Body of pancreas (tissue), 4 donors: ENCODE measurements around the gene NUP210. TPM values are rescaled to one million over a fixed set of nuclear protein-coding genes. Genes with fewer than 3 reads are reported as not detected.

Source experiments
- ATAC-seq: fragments of 150-250 bp; one replicate; pipeline ENCODE4 v1.9.1; 2016
- DNase-seq, 4 donors: peaks; one replicate each; pipeline ENCODE4 v3.0.0-alpha.2; 2019
- H3K27ac ChIP-seq, 4 donors: fragments of 200-600 bp; sonication (generic); 1 replicate in 3 of 4; 2 replicates in 1 of 4; pipeline versions ENCODE4 v1.5.1 to v1.6.1; 2016 to 2019; ENCODE audit warnings: mild to moderate bottlenecking in 1 of 4, mixed read lengths in 1 of 4, moderate library complexity in 1 of 4
- H3K27me3 ChIP-seq, 2 donors: fragments of 200-600 bp; sonication (generic); one replicate each; pipeline ENCODE4 v1.6.0; 2016; ENCODE audit warnings: mild to moderate bottlenecking in 1 of 2
- H3K36me3 ChIP-seq, 2 donors: fragments of 200-600 bp; sonication (generic); replicated peaks in 1 of 2; 2 replicates each; pipeline ENCODE4 v1.5.1; 2016; ENCODE audit warnings: low read depth in 2 of 2; ENCODE audit not compliant: insufficient read depth in 1 of 2
- H3K4me1 ChIP-seq: fragments of 200-600 bp; sonication (generic); one replicate; pipeline ENCODE4 v1.6.0; 2016
- H3K4me3 ChIP-seq, 2 donors: fragments of 200-600 bp; sonication (generic); 1 replicate in 1 of 2; 2 replicates in 1 of 2; pipeline ENCODE4 v1.5.1; 2016 to 2019
- H3K9me3 ChIP-seq, 3 donors: fragments of 200-600 bp; sonication (generic); 1 replicate in 2 of 3; 2 replicates in 1 of 3; pipeline ENCODE4 v1.5.1; 2016
- CTCF ChIP-seq, 7 experiments: fragments of 450-650 bp in 4 of 7; fragments of 200-600 bp in 3 of 7; sonication (generic) in 3 of 7; IDR thresholded peaks; one replicate each; pipeline ENCODE4 v1.5.1; 2016 to 2019; ENCODE audit warnings: antibody characterized with exemption in 7 of 7
- POLR2A ChIP-seq, 3 donors: fragments of 450-650 bp; IDR thresholded peaks; one replicate each; pipeline ENCODE4 v1.6.1; 2016; ENCODE audit warnings: antibody characterized with exemption in 3 of 3, mild to moderate bottlenecking in 2 of 3
- whole genome bisulfite sequencing, 2 donors: methylation state at CpG; one replicate each; pipeline ENCODE4 v1.1.5; 2017; 5-methylcytosine and 5-hydroxymethylcytosine counted together
- intact Hi-C: fragments of 100-400 bp; cut with DNase I; formaldehyde crosslinking; loops from one replicate; pipeline ENCODE4 v1.15.1; 2023
- total RNA-seq, 2 donors: library from RNA; depleted of rRNA; stranded (reverse); fragments of >200 nt; gene quantifications; one replicate each; pipeline ENCODE4 v1.1.0, GENCODE V29; 2016

Gene NUP210
- total RNA-seq, 2 donors from 2014 or later: 16.3 to 19.1 TPM

DNA sequence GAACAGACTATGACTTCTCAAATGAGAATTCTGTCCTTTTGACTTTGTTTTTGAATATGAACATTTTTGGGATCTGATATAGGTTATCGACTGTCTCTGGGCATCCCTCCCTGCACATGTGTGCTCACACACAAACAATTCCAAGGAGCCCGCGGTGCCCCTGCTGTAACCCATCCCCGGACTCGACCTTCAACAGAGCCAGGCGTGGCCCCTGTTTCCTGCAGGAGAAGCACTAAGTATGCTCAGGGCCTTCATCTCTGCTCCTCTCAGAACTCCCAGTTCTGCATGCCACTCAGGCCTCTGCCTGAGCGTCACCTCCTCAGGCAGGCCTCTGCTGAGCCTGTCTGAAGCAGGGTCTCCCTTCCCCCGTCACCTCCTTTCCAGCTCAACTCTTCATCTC, 57.6 kb downstream of the NUP210 start:
- intact Hi-C loops: no loop called here
- H3K4me1 ChIP-seq: no peaks in the 10 kb centered on the region
- H3K27ac ChIP-seq: no peak overlapping the region
- H3K36me3 ChIP-seq: peaks cover 0 to 9% of the 10 kb centered on the region in 2 donors
- no peaks in the 10 kb centered on the region for H3K27me3 ChIP-seq
- no peak overlapping the region for H3K4me3 ChIP-seq
- 92 to 100% methylated on average over 8 of the region's 8 CpGs for WGBS, 2 donors
- ATAC-seq: no peak
- no peaks in the 10 kb centered on the region for H3K9me3 ChIP-seq
- no peak for DNase-seq
- TF ChIP-seq POLR2A (IDR thresholded peaks at IDR 0.05) (no peak), CTCF (IDR thresholded peaks at IDR 0.05) (no peak)

DNA sequence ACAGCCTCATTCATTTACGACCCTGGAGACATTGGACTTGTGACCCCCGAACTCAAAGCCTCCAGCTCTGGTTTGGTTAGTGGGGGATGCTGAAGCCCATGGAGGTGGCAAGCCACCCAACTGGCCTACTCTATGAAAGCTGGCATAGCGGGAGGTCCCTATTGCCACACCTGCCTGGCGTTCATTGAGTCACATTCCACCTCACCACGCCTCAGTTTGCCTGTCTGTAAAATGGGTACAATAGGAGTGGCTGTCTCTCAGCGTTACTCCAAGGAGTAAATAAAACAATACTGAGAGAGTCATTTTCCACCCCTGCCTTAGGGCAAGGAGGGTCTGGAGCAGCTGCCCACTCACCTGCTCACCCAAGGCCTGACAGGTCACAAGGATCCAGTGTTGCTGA, 60.2 kb downstream of the NUP210 start:
- DNase-seq (no peak), ATAC-seq (no peak)
- intact Hi-C loops: no loop called here
- 98% methylated on average over 6 of the region's 6 CpGs for WGBS, 2 donors
- no peak for TF ChIP-seq POLR2A (IDR thresholded peaks at IDR 0.05)
- no peak for TF ChIP-seq CTCF (IDR thresholded peaks at IDR 0.05)
- Histone ChIP-seq H3K9me3 (no peaks in the 10 kb centered on the region), H3K27me3 (no peaks in the 10 kb centered on the region), H3K36me3 (peaks cover 0 to 18% of the 10 kb centered on the region in 2 donors), H3K27ac (no peak overlapping the region), H3K4me1 (no peaks in the 10 kb centered on the region), H3K4me3 (no peak overlapping the region)

- WGBS, 2 donors: 86 to 92% methylated on average over 7 of the region's 7 CpGs
- no peaks in the 10 kb centered on the region for H3K4me1 ChIP-seq
- H3K36me3 ChIP-seq: peaks cover 0 to 18% of the 10 kb centered on the region in 2 donors
- H3K27me3 ChIP-seq: no peaks in the 10 kb centered on the region
- no peak for DNase-seq
- intact Hi-C loops: no loop called here
- no peak for ATAC-seq
- no peak for TF ChIP-seq CTCF (IDR thresholded peaks at IDR 0.05)
- no peak overlapping the region for H3K27ac ChIP-seq
- H3K4me3 ChIP-seq: no peak overlapping the region
- no peaks in the 10 kb centered on the region for H3K9me3 ChIP-seq
These were observed 61.5 kb downstream of the NUP210 start for GRCh38 chr3:13358643-13359042.

DNA sequence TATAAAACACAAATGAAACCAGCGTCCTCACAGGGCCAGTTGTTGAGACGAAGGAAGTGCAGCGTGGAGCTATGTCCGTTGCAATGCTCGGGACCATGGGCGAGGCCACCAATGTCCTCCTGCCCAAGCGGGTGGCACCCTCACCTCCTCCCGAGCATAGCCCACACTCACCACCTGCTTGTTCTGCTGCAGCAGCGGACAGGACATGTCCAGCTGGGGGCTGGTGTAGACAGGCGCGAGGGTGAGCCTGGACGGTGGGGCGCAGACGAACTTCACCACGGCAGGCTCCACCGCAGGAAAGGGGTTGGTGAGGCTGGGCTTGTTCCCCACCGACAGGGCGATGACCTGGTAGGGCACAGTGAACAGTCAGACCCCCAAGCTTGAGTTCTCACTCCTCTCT, 62.1 kb downstream of the NUP210 start:
- H3K36me3 ChIP-seq: peaks cover 0 to 18% of the 10 kb centered on the region in 2 donors
- 91 to 95% methylated on average over 8 to 18 of the region's 18 CpGs for WGBS, 2 donors
- no peaks in the 10 kb centered on the region for H3K9me3 ChIP-seq
- no peaks in the 10 kb centered on the region for H3K4me1 ChIP-seq
- no peak overlapping the region for H3K27ac ChIP-seq
- TF ChIP-seq POLR2A (IDR thresholded peaks at IDR 0.05): no peak
- no peak for TF ChIP-seq CTCF (IDR thresholded peaks at IDR 0.05)
- no peak overlapping the region for H3K4me3 ChIP-seq
- DNase-seq (no peak), ATAC-seq (no peak)
- intact Hi-C loops: no loop called here
- H3K27me3 ChIP-seq: no peaks in the 10 kb centered on the region

- ATAC-seq: no peak
- Histone ChIP-seq H3K4me3 (no peak overlapping the region), H3K4me1 (no peaks in the 10 kb centered on the region), H3K36me3 (peaks cover 0 to 19% of the 10 kb centered on the region in 2 donors), H3K27ac (no peak overlapping the region), H3K27me3 (no peaks in the 10 kb centered on the region), H3K9me3 (no peaks in the 10 kb centered on the region)
- no peak for DNase-seq
- no peak for TF ChIP-seq CTCF (IDR thresholded peaks at IDR 0.05)
- TF ChIP-seq POLR2A (IDR thresholded peaks at IDR 0.05): no peak
- WGBS, 2 donors: 89 to 91% methylated on average over 11 of the region's 11 CpGs
- intact Hi-C loops: no loop called here
These were observed 63.0 kb downstream of the NUP210 start for GRCh38 chr3:13357074-13357473.
